ENCODE data around the gene CATSPERE.
"Not testable (repeated sequence)": the region's sequence is repeated elsewhere in the genome, so short reads cannot be mapped to it uniquely, and the experiment has no call there.

GRCh38 chr1:244666672-244667418 lies 205.8 kb downstream of the CATSPERE start:
- TF ChIP-seq CTCF (conservative IDR thresholded peaks at IDR 0.05; ENCODE audit: low read length); EZH2phosphoT487 (IDR thresholded peaks at IDR 0.05; ENCODE audit: borderline replicate concordance): not testable (repeated sequence)

All from Loucy (cell line).